Body of pancreas (tissue), 4 donors: ENCODE measurements around the gene INAFM2. TPM values are rescaled to one million over a fixed set of nuclear protein-coding genes. Genes with fewer than 3 reads are reported as not detected.
A peak's percentile ranks its signal among the peaks of the same experiment; 100 is the strongest.

ENCODE experiments used
- ATAC-seq: fragments of 150-250 bp; one replicate; pipeline ENCODE4 v1.9.1; 2016
- DNase-seq, 4 donors: peaks; one replicate each; pipeline ENCODE4 v3.0.0-alpha.2; 2019
- H3K27ac ChIP-seq, 4 donors: fragments of 200-600 bp; sonication (generic); 1 replicate in 3 of 4; 2 replicates in 1 of 4; pipeline versions ENCODE4 v1.5.1 to v1.6.1; 2016 to 2019; ENCODE audit warnings: mild to moderate bottlenecking in 1 of 4, mixed read lengths in 1 of 4, moderate library complexity in 1 of 4
- H3K27me3 ChIP-seq, 2 donors: fragments of 200-600 bp; sonication (generic); one replicate each; pipeline ENCODE4 v1.6.0; 2016; ENCODE audit warnings: mild to moderate bottlenecking in 1 of 2
- H3K36me3 ChIP-seq, 2 donors: fragments of 200-600 bp; sonication (generic); replicated peaks in 1 of 2; 2 replicates each; pipeline ENCODE4 v1.5.1; 2016; ENCODE audit warnings: low read depth in 2 of 2; ENCODE audit not compliant: insufficient read depth in 1 of 2
- H3K4me1 ChIP-seq: fragments of 200-600 bp; sonication (generic); one replicate; pipeline ENCODE4 v1.6.0; 2016
- H3K4me3 ChIP-seq, 2 donors: fragments of 200-600 bp; sonication (generic); 1 replicate in 1 of 2; 2 replicates in 1 of 2; pipeline ENCODE4 v1.5.1; 2016 to 2019
- H3K9me3 ChIP-seq, 3 donors: fragments of 200-600 bp; sonication (generic); 1 replicate in 2 of 3; 2 replicates in 1 of 3; pipeline ENCODE4 v1.5.1; 2016
- CTCF ChIP-seq, 7 experiments: fragments of 450-650 bp in 4 of 7; fragments of 200-600 bp in 3 of 7; sonication (generic) in 3 of 7; IDR thresholded peaks; one replicate each; pipeline ENCODE4 v1.5.1; 2016 to 2019; ENCODE audit warnings: antibody characterized with exemption in 7 of 7
- POLR2A ChIP-seq, 3 donors: fragments of 450-650 bp; IDR thresholded peaks; one replicate each; pipeline ENCODE4 v1.6.1; 2016; ENCODE audit warnings: antibody characterized with exemption in 3 of 3, mild to moderate bottlenecking in 2 of 3
- WGBS, 2 donors: methylation state at CpG; one replicate each; pipeline ENCODE4 v1.1.5; 2017; 5-methylcytosine and 5-hydroxymethylcytosine counted together
- intact Hi-C: fragments of 100-400 bp; cut with DNase I; formaldehyde crosslinking; loops from one replicate; pipeline ENCODE4 v1.15.1; 2023
- total RNA-seq, 2 donors: library from RNA; depleted of rRNA; stranded (reverse); fragments of >200 nt; gene quantifications; one replicate each; pipeline ENCODE4 v1.1.0, GENCODE V29; 2016

INAFM2 gene
- total RNA-seq, 2 donors from 2014 or later: 8.8 to 22.4 TPM

- WGBS, 2 donors: 65 to 69% methylated on average over 29 to 30 of the region's 30 CpGs
- Histone ChIP-seq H3K27ac (no peak overlapping the region), H3K36me3 (no peaks in the 10 kb centered on the region), H3K4me1 (peaks cover 30% of the 10 kb centered on the region), H3K4me3 (no peak overlapping the region), H3K27me3 (peaks cover 0 to 23% of the 10 kb centered on the region in 2 donors), H3K9me3 (no peaks in the 10 kb centered on the region)
- no peak for DNase-seq
- intact Hi-C loops: loop anchor here (5.0 kb wide), 1 partner anchor 142 kb away; no protein-coding TSS in a partner anchor
- ATAC-seq: no peak
- TF ChIP-seq CTCF (IDR thresholded peaks at IDR 0.05) (no peak), POLR2A (IDR thresholded peaks at IDR 0.05) (no peak)
Observed at GRCh38 chr15:40280260-40281056, 43.0 kb upstream of the INAFM2 start.

GRCh38 chr15:40281057-40281800 is 42.3 kb upstream of the INAFM2 start:
- Histone ChIP-seq H3K9me3 (no peaks in the 10 kb centered on the region), H3K4me3 (no peak overlapping the region), H3K27ac (no peak overlapping the region), H3K27me3 (peaks cover 0 to 23% of the 10 kb centered on the region in 2 donors), H3K4me1 (peaks cover 30% of the 10 kb centered on the region), H3K36me3 (no peaks in the 10 kb centered on the region)
- TF ChIP-seq POLR2A (IDR thresholded peaks at IDR 0.05): no peak
- TF ChIP-seq CTCF (IDR thresholded peaks at IDR 0.05): no peak
- DNase-seq (no peak), ATAC-seq (no peak)
- WGBS, 2 donors: 63 to 79% methylated on average over 20 to 43 of the region's 43 CpGs
- intact Hi-C loops: loop anchor here (5.0 kb wide), 1 partner anchor 141 kb away; no protein-coding TSS in a partner anchor

GRCh38 chr15:40281801-40282146 is 41.7 kb upstream of the INAFM2 start:
- no peak for ATAC-seq
- no peak for TF ChIP-seq POLR2A (IDR thresholded peaks at IDR 0.05)
- TF ChIP-seq CTCF (IDR thresholded peaks at IDR 0.05): no peak
- Histone ChIP-seq H3K27me3 (peaks cover 0 to 23% of the 10 kb centered on the region in 2 donors), H3K9me3 (no peaks in the 10 kb centered on the region), H3K27ac (no peak overlapping the region), H3K36me3 (no peaks in the 10 kb centered on the region), H3K4me1 (peaks cover 30% of the 10 kb centered on the region), H3K4me3 (no peak overlapping the region)
- no peak for DNase-seq
- intact Hi-C loops: loop anchor here (5.0 kb wide), 1 partner anchor 141 kb away; no protein-coding TSS in a partner anchor
- 5% methylated on average over 35 of the region's 51 CpGs; no CpG with 5 or more reads in 1 of the 2 donors for WGBS, 2 donors

GRCh38 chr15:40282147-40282868 is 41.2 kb upstream of the INAFM2 start:
- H3K4me1 ChIP-seq: peaks cover 30% of the 10 kb centered on the region
- 0% methylated on average over 88 of the region's 92 CpGs; no CpG with 5 or more reads in 1 of the 2 donors for WGBS, 2 donors
- H3K4me3 ChIP-seq: peak overlapping the region; percentile 5 to 21
- DNase-seq: peak; percentile 56 to 79 (median 62)
- intact Hi-C loops: loop anchor here (5.0 kb wide), 1 partner anchor 140 kb away; no protein-coding TSS in a partner anchor
- TF ChIP-seq POLR2A (IDR thresholded peaks at IDR 0.05) (no peak), CTCF (IDR thresholded peaks at IDR 0.05) (peak in 5 of 7 experiments; percentile 7 to 29 (median 13))
- H3K36me3 ChIP-seq: no peaks in the 10 kb centered on the region
- peaks cover 0 to 23% of the 10 kb centered on the region in 2 donors for H3K27me3 ChIP-seq
- H3K9me3 ChIP-seq: no peaks in the 10 kb centered on the region
- H3K27ac ChIP-seq: no peak overlapping the region
- ATAC-seq: peak; percentile 53
